HG03521 (cell line): ENCODE results near the gene TBC1D24.
"Not testable (repeated sequence)": the region's sequence is repeated elsewhere in the genome, so short reads cannot be mapped to it uniquely, and the experiment has no call there.

ENCODE experiments used
- ATAC-seq: cut with Tn5 transposase; IDR thresholded peaks from one replicate; pipeline ENCODE4 v1.9.1; 2021; ENCODE audit warnings: mild to moderate bottlenecking, moderate library complexity; ENCODE audit not compliant: unreplicated experiment

Gene TBC1D24

GRCh38 chr16:2529961-2530628 is 55.2 kb downstream of the TBC1D24 start:
- no peak for ATAC-seq

- no peak for ATAC-seq
Measured at GRCh38 chr16:2530629-2531318, 55.8 kb downstream of the TBC1D24 start.

GRCh38 chr16:2531371-2531695 is 56.4 kb downstream of the TBC1D24 start, which contains the start of gene CEMP1:
TSS of gene CEMP1 (minus strand) at chr16:2531408. CDS start at chr16:2531073, 335 bp downstream.
- no peak for ATAC-seq

GRCh38 chr16:2531696-2532493 is 57.0 kb downstream of the TBC1D24 start:
- peak; percentile 81 for ATAC-seq

- ATAC-seq, result peak; percentile 13
Measured at GRCh38 chr16:2532494-2533141, 57.7 kb downstream of the TBC1D24 start.

GRCh38 chr16:2533142-2533755 is 58.3 kb downstream of the TBC1D24 start:
- ATAC-seq, result not testable (repeated sequence)

GRCh38 chr16:2533912-2534311 is 59.0 kb downstream of the TBC1D24 start:
- ATAC-seq, result no peak

GRCh38 chr16:2534335-2534734 is 59.4 kb downstream of the TBC1D24 start:
- ATAC-seq, result not testable (repeated sequence)

GRCh38 chr16:2535625-2536013 is 60.7 kb downstream of the TBC1D24 start:
- no peak for ATAC-seq

- ATAC-seq, result peak; percentile 93
Measured at GRCh38 chr16:2537451-2538379, 62.8 kb downstream of the TBC1D24 start, which contains the start of gene PDPK1. TSS of gene PDPK1 (plus strand) at chr16:2538021. CDS start at chr16:2538113, 92 bp downstream.

GRCh38 chr16:2539192-2539844 is 64.4 kb downstream of the TBC1D24 start:
- not testable (repeated sequence) for ATAC-seq

- ATAC-seq, result not testable (repeated sequence)
Measured at GRCh38 chr16:2539845-2540458, 65.0 kb downstream of the TBC1D24 start.

- ATAC-seq, result not testable (repeated sequence)
Measured at GRCh38 chr16:2540912-2541311, 66.0 kb downstream of the TBC1D24 start.

GRCh38 chr16:2541409-2541808 is 66.5 kb downstream of the TBC1D24 start:
- not testable (repeated sequence) for ATAC-seq

- ATAC-seq, result not testable (repeated sequence)
Measured at GRCh38 chr16:2543771-2544170, 68.8 kb downstream of the TBC1D24 start.

GRCh38 chr16:2550283-2550878 is 75.5 kb downstream of the TBC1D24 start:
- ATAC-seq, result not testable (repeated sequence)

- not testable (repeated sequence) for ATAC-seq
Measured at GRCh38 chr16:2551420-2551889, 76.5 kb downstream of the TBC1D24 start.
